HEK293 (cell line): ENCODE data around the gene MROH2B.
"Not testable (repeated sequence)": the region's sequence is repeated elsewhere in the genome, so short reads cannot be mapped to it uniquely, and the experiment has no call there.

Experiments used
- CTCF ChIA-PET: fragments of 350-600 bp; formaldehyde crosslinking; extraction: SDS; loops from one replicate; lab custom pipeline; 2021; ENCODE audit warnings: antibody characterized with exemption; lab: Yijun Ruan, JAX
- POLR2A ChIA-PET: fragments of 300-600 bp; formaldehyde crosslinking; extraction: SDS; loops from one replicate; lab custom pipeline; 2020; ENCODE audit warnings: antibody characterized with exemption, inconsistent platforms; lab: Yijun Ruan, JAX
- H3K27ac ChIP-seq: fragments of 200-500 bp; sonication (Bioruptor generic); 2 replicates; pipeline ENCODE4 v1.5.1; 2014; ENCODE audit warnings: low read depth, low read length, control low read depth, inconsistent platforms; ENCODE audit errors: extremely low read depth
- H3K36me3 ChIP-seq, 2 experiments: fragments of 200-500 bp in 1 of 2; sonication (Bioruptor generic) in 1 of 2; 1 replicate in 1 of 2; 2 replicates in 1 of 2; pipeline ENCODE4 v1.5.1; 2014 to 2017; ENCODE audit warnings: inconsistent platforms in 2 of 2, low read length in 2 of 2; ENCODE audit not compliant: control insufficient read depth in 2 of 2, insufficient read depth in 1 of 2
- H3K4me1 ChIP-seq: fragments of 200-500 bp; sonication (Bioruptor generic); 2 replicates; pipeline ENCODE4 v1.5.1; 2014; ENCODE audit warnings: mild to moderate bottlenecking, low read length, inconsistent platforms; ENCODE audit not compliant: control insufficient read depth, insufficient read depth
- H3K4me3 ChIP-seq: 2 replicates; pipeline ENCODE4 v1.5.1; 2011; ENCODE audit warnings: low read depth, mild to moderate bottlenecking, control low read depth, low read length, moderate library complexity
- H3K9me3 ChIP-seq: fragments of 200-500 bp; sonication (Bioruptor generic); 2 replicates; pipeline ENCODE4 v1.5.1; 2014; ENCODE audit warnings: low read depth, low read length, inconsistent platforms; ENCODE audit not compliant: control insufficient read depth, insufficient read depth
- ATF2 ChIP-seq: fragments of 450-650 bp; formaldehyde crosslinking; IDR thresholded peaks from 2 replicates; pipeline ENCODE4 v1.5.1; 2016; ENCODE audit warnings: missing biosample characterization, missing genetic modification characterization, low read depth
- BCL6B ChIP-seq: fragments of 450-650 bp; formaldehyde crosslinking; IDR thresholded peaks from 2 replicates; pipeline ENCODE4 v1.5.1; 2017; ENCODE audit warnings: missing biosample characterization, missing genetic modification characterization
- CTCF ChIP-seq: fragments of 450-650 bp; formaldehyde crosslinking; IDR thresholded peaks from 2 replicates; pipeline ENCODE4 v1.5.1; 2016; ENCODE audit warnings: missing biosample characterization, missing genetic modification characterization
- HOXC10 ChIP-seq: sonication (generic); formaldehyde crosslinking; IDR thresholded peaks from 2 replicates; pipeline ENCODE4 v1.8.1; 2023; ENCODE audit warnings: mild to moderate bottlenecking, missing genetic modification reagents
- IKZF3 ChIP-seq: fragments of 450-650 bp; IDR thresholded peaks from 2 replicates; pipeline ENCODE4 v1.5.0; 2018; ENCODE audit warnings: missing biosample characterization, mild to moderate bottlenecking, missing genetic modification characterization, moderate library complexity
- MEIS1 ChIP-seq: sonication (generic); formaldehyde crosslinking; IDR thresholded peaks from 2 replicates; pipeline ENCODE4 v1.8.1; 2022; ENCODE audit warnings: missing genetic modification reagents, mild to moderate bottlenecking, borderline replicate concordance
- REPIN1 ChIP-seq: fragments of 450-650 bp; formaldehyde crosslinking; IDR thresholded peaks from 2 replicates; pipeline ENCODE4 v1.5.1; 2017; ENCODE audit warnings: missing biosample characterization, missing genetic modification characterization, low read depth
- SCRT2 ChIP-seq: fragments of 450-650 bp; formaldehyde crosslinking; IDR thresholded peaks from 2 replicates; pipeline ENCODE4 v1.5.1; 2016; ENCODE audit warnings: missing biosample characterization, missing genetic modification characterization
- ZBTB20 ChIP-seq: fragments of 450-650 bp; formaldehyde crosslinking; IDR thresholded peaks from 2 replicates; pipeline ENCODE4 v1.5.1; 2016; ENCODE audit warnings: missing biosample characterization, missing genetic modification characterization
- ZNF146 ChIP-seq: fragments of 450-650 bp; formaldehyde crosslinking; IDR thresholded peaks from 2 replicates; pipeline ENCODE4 v1.5.1; 2016; ENCODE audit warnings: missing biosample characterization, missing genetic modification characterization
- ZNF16 ChIP-seq: fragments of 450-650 bp; formaldehyde crosslinking; IDR thresholded peaks from 2 replicates; pipeline ENCODE4 v1.5.1; 2016; ENCODE audit warnings: low read depth, missing biosample characterization, missing genetic modification characterization
- ZNF211 ChIP-seq: fragments of 450-650 bp; formaldehyde crosslinking; IDR thresholded peaks from 2 replicates; pipeline ENCODE4 v1.5.1; 2016; ENCODE audit warnings: low read depth, missing biosample characterization, missing genetic modification characterization
- ZNF214 ChIP-seq: fragments of 450-650 bp; formaldehyde crosslinking; IDR thresholded peaks from 2 replicates; pipeline ENCODE4 v1.5.1; 2017; ENCODE audit warnings: missing biosample characterization, mild to moderate bottlenecking, missing genetic modification characterization, borderline replicate concordance
- ZNF366 ChIP-seq: fragments of 450-650 bp; formaldehyde crosslinking; conservative IDR thresholded peaks from 2 replicates; pipeline ENCODE4 v1.5.1; 2016; ENCODE audit warnings: missing biosample characterization, missing genetic modification characterization
- ZNF37A ChIP-seq: fragments of 450-650 bp; IDR thresholded peaks from 2 replicates; pipeline ENCODE4 v1.5.1; 2018; ENCODE audit warnings: missing biosample characterization, missing genetic modification characterization
- ZNF558 ChIP-seq: fragments of 450-650 bp; formaldehyde crosslinking; IDR thresholded peaks from 2 replicates; pipeline ENCODE4 v1.5.1; 2016; ENCODE audit warnings: missing biosample characterization, missing genetic modification characterization
- ZNF585B ChIP-seq: fragments of 450-650 bp; formaldehyde crosslinking; IDR thresholded peaks from 2 replicates; pipeline ENCODE4 v1.5.1; 2016; ENCODE audit warnings: missing biosample characterization, missing genetic modification characterization
- ZNF777 ChIP-seq: fragments of 450-650 bp; formaldehyde crosslinking; IDR thresholded peaks from 2 replicates; pipeline ENCODE4 v1.5.1; 2017; ENCODE audit warnings: missing biosample characterization, missing genetic modification characterization, borderline replicate concordance
- ZNF785 ChIP-seq: fragments of 450-650 bp; formaldehyde crosslinking; IDR thresholded peaks from 2 replicates; pipeline ENCODE4 v1.5.1; 2016; ENCODE audit warnings: missing biosample characterization, missing genetic modification characterization
- ZSCAN16 ChIP-seq: fragments of 450-650 bp; formaldehyde crosslinking; IDR thresholded peaks from 2 replicates; pipeline ENCODE4 v1.5.1; 2016; ENCODE audit warnings: missing biosample characterization, missing genetic modification characterization
- ZSCAN18 ChIP-seq: fragments of 450-650 bp; formaldehyde crosslinking; IDR thresholded peaks from 2 replicates; pipeline ENCODE4 v1.5.1; 2016; ENCODE audit warnings: missing biosample characterization, missing genetic modification characterization
- ZSCAN4 ChIP-seq: fragments of 450-650 bp; formaldehyde crosslinking; IDR thresholded peaks from 2 replicates; pipeline ENCODE4 v1.5.1; 2017; ENCODE audit warnings: missing biosample characterization, missing genetic modification characterization

The MROH2B gene

GRCh38 chr5:41048986-41049385 is 22.2 kb downstream of the MROH2B start:
- H3K27ac ChIP-seq: no peak overlapping the region

GRCh38 chr5:41043109-41043747 is 27.9 kb downstream of the MROH2B start:
- no peaks in the 10 kb centered on the region for H3K9me3 ChIP-seq
- H3K27ac ChIP-seq: no peak overlapping the region
- no peaks in the 10 kb centered on the region for H3K4me1 ChIP-seq
- no peaks in the 10 kb centered on the region for H3K36me3 ChIP-seq
- CTCF ChIA-PET: no interaction called here
- H3K4me3 ChIP-seq: no peak overlapping the region
- POLR2A ChIA-PET: no interaction called here
- TF ChIP-seq ZSCAN18 (tag by site-specific recombination) (no peak), SCRT2 (0 out of 2 replicates have a peak, but pooled peaks have one; percentile 55), HOXC10 (no peak)
- TF ChIP-seq, all 188 proteins: peak for 1

More at GRCh38 chr5:41048986-41049385, 22.2 kb downstream of the MROH2B start:
- Histone ChIP-seq H3K4me3 (no peak overlapping the region), H3K9me3 (no peaks in the 10 kb centered on the region), H3K4me1 (no peaks in the 10 kb centered on the region), H3K36me3 (no peaks in the 10 kb centered on the region)
- POLR2A ChIA-PET: no interaction called here
- CTCF ChIA-PET: interaction anchor here (1.1 kb wide), 1 partner anchor 8 kb away, joined by 3 read pairs; no protein-coding TSS in a partner anchor
- TF ChIP-seq ZBTB20 (tag by site-specific recombination) (no peak), ZNF37A (no peak), ZNF366 (tag by site-specific recombination) (no peak), REPIN1 (tag by site-specific recombination) (no peak), ZSCAN16 (tag by site-specific recombination) (no peak), ZNF214 (tag by site-specific recombination) (no peak), MEIS1 (no peak), BCL6B (tag by site-specific recombination) (no peak)

- ChIA-PET CTCF (no interaction called here), POLR2A (no interaction called here)
- no peak overlapping the region for H3K27ac ChIP-seq
- TF ChIP-seq CTCF (tag by site-specific recombination) (no peak), ZNF785 (tag by site-specific recombination) (no peak), ZNF585B (no peak), ZSCAN4 (tag by site-specific recombination) (no peak), ZNF558 (no peak), ZNF146 (no peak), ATF2 (tag by site-specific recombination) (no peak), ZNF16 (tag by site-specific recombination) (no peak), ZNF211 (tag by site-specific recombination) (no peak), IKZF3 (tag by site-specific recombination) (no peak), ZNF777 (tag by site-specific recombination) (no peak)
- no peaks in the 10 kb centered on the region for H3K9me3 ChIP-seq
- no peaks in the 10 kb centered on the region for H3K36me3 ChIP-seq
- H3K4me1 ChIP-seq: no peaks in the 10 kb centered on the region
- no peak overlapping the region for H3K4me3 ChIP-seq
These were observed 38.2 kb downstream of the MROH2B start for GRCh38 chr5:41032973-41033372.

GRCh38 chr5:41022600-41022999 is 48.5 kb downstream of the MROH2B start:
- H3K4me3 ChIP-seq, H3K36me3 ChIP-seq, H3K4me1 ChIP-seq, H3K27ac ChIP-seq, CTCF ChIA-PET, H3K9me3 ChIP-seq, POLR2A ChIA-PET: not testable (repeated sequence)
